HG03575 (cell line): ENCODE measurements around the gene ESR2.
"Not testable (repeated sequence)": the region's sequence is repeated elsewhere in the genome, so short reads cannot be mapped to it uniquely, and the experiment has no call there.

Experiments
- ATAC-seq: cut with Tn5 transposase; IDR thresholded peaks from one replicate; pipeline ENCODE4 v1.9.1; 2021; ENCODE audit not compliant: unreplicated experiment, insufficient number of reproducible peaks, low FRiP score; ENCODE audit errors: extremely low read depth

The ESR2 gene

GRCh38 chr14:64069634-64070359, 224.4 kb downstream of the ESR2 start:
- ATAC-seq, result no peak

GRCh38 chr14:64064447-64064846, 229.7 kb downstream of the ESR2 start:
- no peak for ATAC-seq

GRCh38 chr14:64062381-64063115, 231.6 kb downstream of the ESR2 start:
- ATAC-seq, result no peak

GRCh38 chr14:64061706-64062105, 232.5 kb downstream of the ESR2 start:
- ATAC-seq, result no peak

GRCh38 chr14:64061115-64061514, 233.1 kb downstream of the ESR2 start:
- ATAC-seq, result no peak

- no peak for ATAC-seq
Observed at GRCh38 chr14:64060648-64061096, 233.5 kb downstream of the ESR2 start.

- ATAC-seq, result no peak
Observed at GRCh38 chr14:64060199-64060545, 234.0 kb downstream of the ESR2 start.

- ATAC-seq, result no peak
Observed at GRCh38 chr14:64059454-64060198, 234.5 kb downstream of the ESR2 start.

GRCh38 chr14:64053694-64054669, 240.2 kb downstream of the ESR2 start:
- ATAC-seq, result no peak

GRCh38 chr14:64049616-64050381, 244.4 kb downstream of the ESR2 start:
- no peak for ATAC-seq

- ATAC-seq, result no peak
Observed at GRCh38 chr14:64045091-64045490, 249.1 kb downstream of the ESR2 start.

GRCh38 chr14:64043296-64043695, 250.9 kb downstream of the ESR2 start:
- not testable (repeated sequence) for ATAC-seq

- no peak for ATAC-seq
Observed at GRCh38 chr14:64040044-64040443, 254.1 kb downstream of the ESR2 start.

GRCh38 chr14:64038841-64039542, 255.2 kb downstream of the ESR2 start:
- ATAC-seq, result no peak

GRCh38 chr14:64037869-64038745, 256.1 kb downstream of the ESR2 start:
- not testable (repeated sequence) for ATAC-seq

- no peak for ATAC-seq
Observed at GRCh38 chr14:64035143-64035542, 259.0 kb downstream of the ESR2 start.
